WERI-Rb-1 (cell line): ENCODE results near the gene BRAF.

Experiments
- DNase-seq: peaks from one replicate; pipeline ENCODE4 v3.0.0-alpha.2; 2020
- H3K27ac ChIP-seq: fragments of 250-450 bp; sonication (Bioruptor Pico); 2 replicates; pipeline ENCODE4 v1.5.1; 2020; ENCODE audit warnings: mild to moderate bottlenecking, moderate library complexity
- H3K27me3 ChIP-seq: fragments of 250-450 bp; sonication (Bioruptor Pico); 2 replicates; pipeline ENCODE4 v1.5.1; 2021; ENCODE audit warnings: mild to moderate bottlenecking, low read depth, moderate library complexity; ENCODE audit not compliant: insufficient read depth, severe bottlenecking
- H3K36me3 ChIP-seq: fragments of 250-450 bp; sonication (Bioruptor Pico); 2 replicates; pipeline ENCODE4 v1.5.1; 2020; ENCODE audit warnings: mild to moderate bottlenecking, moderate library complexity
- H3K4me3 ChIP-seq: 2 replicates; pipeline ENCODE4 v1.5.1; 2011; ENCODE audit warnings: low read depth, mild to moderate bottlenecking, control low read depth, low read length
- H3K9me3 ChIP-seq: fragments of 250-450 bp; sonication (Bioruptor Pico); 2 replicates; pipeline ENCODE4 v1.5.1; 2021; ENCODE audit warnings: mild to moderate bottlenecking, moderate library complexity; ENCODE audit not compliant: severe bottlenecking
- CTCF ChIP-seq: IDR thresholded peaks from 2 replicates; pipeline ENCODE4 v1.5.1; 2011; ENCODE audit warnings: low read depth, mild to moderate bottlenecking, control low read depth, inconsistent platforms, low read length

BRAF gene

GRCh38 chr7:140810830-140811556, 113.7 kb downstream of the BRAF start:
- H3K4me3 ChIP-seq = no peak overlapping the region
- no peaks in the 10 kb centered on the region for H3K9me3 ChIP-seq
- peak; percentile 63 for TF ChIP-seq CTCF
- no peaks in the 10 kb centered on the region for H3K36me3 ChIP-seq
- no peak overlapping the region for H3K27ac ChIP-seq
- H3K27me3 ChIP-seq = no peaks in the 10 kb centered on the region
- peak; percentile 70 for DNase-seq

DNA sequence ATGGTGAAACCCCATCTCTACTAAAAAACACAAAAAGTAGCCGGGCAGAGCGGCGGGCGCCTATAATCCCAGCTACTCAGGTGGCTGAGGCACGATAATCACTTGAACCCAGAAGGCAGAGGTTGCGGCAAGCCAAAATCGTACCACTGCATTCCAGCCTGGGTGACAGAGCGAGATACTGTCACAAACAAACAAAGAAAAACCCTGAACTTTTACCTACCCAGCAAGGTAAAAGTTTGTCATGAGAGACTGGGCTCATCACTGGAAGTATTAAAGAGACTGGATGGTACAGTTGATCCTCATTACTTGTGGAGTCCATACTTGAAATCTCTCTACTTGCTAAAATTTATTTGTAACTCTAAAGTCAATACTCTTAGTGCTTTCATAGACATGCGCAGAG, 114.3 kb downstream of the BRAF start:
- TF ChIP-seq CTCF = no peak
- no peak for DNase-seq

DNA sequence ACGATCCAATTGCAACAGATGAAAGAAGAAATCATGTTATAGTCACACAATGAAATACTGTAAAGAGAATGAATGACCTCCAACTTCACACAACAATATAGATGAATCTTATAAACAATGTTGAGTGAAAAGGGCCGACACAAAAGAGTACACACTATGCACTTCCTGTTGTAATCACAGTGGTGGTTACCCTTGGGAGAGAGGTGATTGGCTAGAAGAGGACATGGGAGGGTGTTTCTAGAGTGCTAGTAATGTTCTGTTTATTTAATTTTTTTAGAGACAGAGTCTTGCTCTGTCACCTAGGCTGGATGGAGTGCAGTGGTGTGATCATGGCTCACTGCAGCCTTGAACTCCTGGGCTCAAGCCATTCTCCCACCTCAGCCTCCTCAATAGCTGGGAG, 145.8 kb downstream of the BRAF start:
- Histone ChIP-seq H3K9me3 (no peaks in the 10 kb centered on the region), H3K36me3 (peaks cover 41% of the 10 kb centered on the region), H3K27me3 (no peaks in the 10 kb centered on the region), H3K4me3 (no peak overlapping the region), H3K27ac (no peak overlapping the region)
- no peak for TF ChIP-seq CTCF
- DNase-seq = no peak

More for the DNA sequence above, 114.3 kb downstream of the BRAF start:
- H3K27ac ChIP-seq = no peak overlapping the region
- no peaks in the 10 kb centered on the region for H3K36me3 ChIP-seq
- no peaks in the 10 kb centered on the region for H3K9me3 ChIP-seq
- no peaks in the 10 kb centered on the region for H3K27me3 ChIP-seq
- H3K4me3 ChIP-seq = no peak overlapping the region

DNA sequence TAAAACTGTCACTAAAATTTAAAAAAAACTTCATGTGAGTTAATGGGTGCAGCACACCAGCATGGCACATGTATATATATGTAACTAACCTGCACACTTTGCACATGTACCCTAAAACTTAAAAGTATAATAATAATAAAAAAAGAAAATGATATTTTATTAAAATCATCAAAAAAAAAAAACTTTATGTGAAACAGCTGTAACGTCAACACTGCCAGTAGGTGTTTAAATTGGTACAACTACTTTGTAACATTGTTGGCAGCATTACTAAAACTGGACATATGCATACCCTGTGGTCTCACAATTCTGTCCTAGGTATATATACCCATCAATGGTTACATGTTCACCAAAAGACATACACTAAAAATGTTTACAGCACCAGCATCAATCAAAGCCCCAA, 146.2 kb downstream of the BRAF start:
- Histone ChIP-seq H3K27ac (no peak overlapping the region), H3K27me3 (no peaks in the 10 kb centered on the region), H3K36me3 (peaks cover 41% of the 10 kb centered on the region), H3K4me3 (no peak overlapping the region), H3K9me3 (no peaks in the 10 kb centered on the region)
- DNase-seq = no peak
- TF ChIP-seq CTCF = no peak

GRCh38 chr7:140774371-140774770, 150.4 kb downstream of the BRAF start:
- no peaks in the 10 kb centered on the region for H3K27me3 ChIP-seq
- no peak for DNase-seq
- no peak for TF ChIP-seq CTCF
- no peak overlapping the region for H3K27ac ChIP-seq
- no peak overlapping the region for H3K4me3 ChIP-seq
- peaks cover 25% of the 10 kb centered on the region for H3K36me3 ChIP-seq
- no peaks in the 10 kb centered on the region for H3K9me3 ChIP-seq

- Histone ChIP-seq H3K4me3 (no peak overlapping the region), H3K27ac (no peak overlapping the region), H3K36me3 (peaks cover 18% of the 10 kb centered on the region), H3K27me3 (no peaks in the 10 kb centered on the region), H3K9me3 (no peaks in the 10 kb centered on the region)
- DNase-seq = no peak
- TF ChIP-seq CTCF = no peak
These were observed 151.6 kb downstream of the BRAF start for GRCh38 chr7:140773104-140773503.
